ENCODE measurements around the gene ABCA12.

The ABCA12 gene

DNA sequence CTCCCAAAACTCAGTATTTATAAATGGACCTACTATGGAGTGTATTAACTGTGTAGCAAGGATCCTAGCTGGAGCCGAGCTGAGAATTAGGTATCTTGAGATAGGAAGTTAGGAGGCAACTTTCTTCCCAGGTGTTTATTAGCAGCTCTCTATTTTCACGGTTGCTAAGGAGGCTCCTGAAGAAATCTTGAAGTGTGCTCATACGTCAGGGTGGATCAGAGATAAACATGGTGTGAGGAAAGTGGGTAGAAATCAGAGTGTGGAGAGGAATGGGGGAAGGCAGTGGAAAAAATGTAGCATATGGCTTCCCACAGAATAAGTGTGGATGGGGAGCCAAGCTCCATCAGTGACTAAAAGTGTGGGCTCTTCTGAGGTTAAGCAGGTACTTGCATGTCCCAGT, 104.3 kb downstream of the ABCA12 start:
- DNase-seq, result no peak

DNA sequence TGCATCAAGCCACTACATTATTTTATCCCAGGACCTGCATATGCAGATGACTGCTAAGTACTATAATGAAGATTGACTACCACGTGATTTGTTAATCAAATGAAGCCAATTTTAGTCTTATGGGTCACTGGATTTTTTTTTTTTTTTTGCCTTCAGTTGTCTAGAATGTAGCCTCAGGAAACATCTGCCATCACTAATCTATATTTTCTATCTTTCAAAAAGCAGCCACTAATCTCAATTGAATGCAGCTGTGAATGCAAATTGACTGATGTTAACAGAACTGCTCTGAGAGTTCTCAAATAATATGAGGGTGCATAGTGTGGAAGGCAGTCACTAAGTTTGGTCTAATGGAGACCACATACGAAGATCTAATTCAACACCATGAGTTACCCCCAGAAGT, 106.3 kb downstream of the ABCA12 start:
- DNase-seq, result no peak

DNA sequence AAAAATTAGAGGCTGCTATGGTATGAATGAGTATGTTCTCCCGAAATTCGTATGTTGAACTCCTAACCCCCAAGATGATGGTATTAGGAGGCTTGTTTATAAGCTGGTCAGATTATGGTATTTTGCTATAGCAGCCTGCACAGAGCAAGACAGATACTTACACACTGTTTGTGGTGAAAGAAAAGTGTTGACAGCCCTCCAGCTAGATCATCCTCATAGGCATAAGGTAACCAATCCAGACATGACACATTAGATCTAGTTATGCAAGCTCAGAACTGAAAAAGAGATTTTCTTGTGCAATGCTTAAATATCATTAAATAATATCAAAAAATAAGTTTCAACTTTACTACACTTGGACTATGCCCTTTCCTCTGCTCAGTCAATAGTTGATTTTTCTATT, 107.1 kb downstream of the ABCA12 start:
- no peak for DNase-seq

DNA sequence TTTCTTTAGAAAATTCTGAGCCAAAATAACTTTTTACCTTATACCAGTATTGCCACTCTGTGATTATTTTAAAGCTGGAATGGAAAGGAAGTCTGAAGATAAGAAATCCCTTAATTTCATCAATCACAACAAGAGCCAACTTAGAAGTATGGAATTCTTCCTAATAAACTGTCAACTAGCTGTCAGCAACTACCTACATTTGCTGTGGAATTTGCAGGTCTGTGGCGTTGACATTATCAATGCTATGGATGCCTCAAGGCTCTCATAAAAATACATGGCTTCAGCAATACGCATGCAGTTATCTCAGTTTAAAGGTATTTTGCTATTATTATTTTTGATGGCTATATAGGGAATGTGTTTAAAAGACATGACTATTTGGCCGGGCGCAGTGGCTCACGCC, 108.5 kb downstream of the ABCA12 start:
- no peak for DNase-seq

DNA sequence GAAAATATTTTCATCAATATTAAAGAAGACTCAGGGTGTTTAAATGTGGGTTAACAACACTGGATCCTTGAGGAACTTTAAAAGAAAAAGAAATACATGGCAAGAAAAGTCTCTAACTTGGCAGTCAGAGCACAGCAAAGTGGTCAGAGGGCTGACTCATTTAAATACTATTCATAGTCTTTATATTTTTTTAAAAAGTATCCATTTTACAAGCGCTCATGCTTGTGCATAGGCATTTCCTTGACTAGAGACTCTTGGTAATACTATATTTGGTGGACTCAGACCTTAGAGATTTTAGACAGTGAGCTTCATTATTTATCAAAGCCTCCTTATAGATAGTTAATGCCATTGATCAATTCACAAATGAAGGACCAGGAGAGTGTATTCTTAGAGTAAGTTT, 110.2 kb downstream of the ABCA12 start:
- DNase-seq, result no peak

DNA sequence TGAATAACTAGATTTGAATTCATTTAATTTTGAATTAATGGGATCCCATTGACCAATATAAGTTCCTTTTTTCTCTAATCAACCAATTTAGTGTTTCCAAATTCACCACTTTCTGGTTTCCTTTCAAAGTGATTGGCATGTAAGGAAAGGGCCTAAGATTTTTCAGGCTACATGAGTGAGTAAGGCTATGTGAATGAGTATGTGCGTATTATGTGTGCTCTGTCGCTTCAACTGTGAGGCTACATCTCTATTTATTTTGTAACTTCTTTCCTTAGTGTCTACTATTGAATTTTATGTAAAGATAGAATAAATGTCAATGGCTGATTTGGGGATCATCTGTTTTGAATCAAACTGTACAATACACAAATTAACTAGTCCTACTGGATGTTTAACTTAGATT, 110.6 kb downstream of the ABCA12 start:
- DNase-seq, result no peak

DNA sequence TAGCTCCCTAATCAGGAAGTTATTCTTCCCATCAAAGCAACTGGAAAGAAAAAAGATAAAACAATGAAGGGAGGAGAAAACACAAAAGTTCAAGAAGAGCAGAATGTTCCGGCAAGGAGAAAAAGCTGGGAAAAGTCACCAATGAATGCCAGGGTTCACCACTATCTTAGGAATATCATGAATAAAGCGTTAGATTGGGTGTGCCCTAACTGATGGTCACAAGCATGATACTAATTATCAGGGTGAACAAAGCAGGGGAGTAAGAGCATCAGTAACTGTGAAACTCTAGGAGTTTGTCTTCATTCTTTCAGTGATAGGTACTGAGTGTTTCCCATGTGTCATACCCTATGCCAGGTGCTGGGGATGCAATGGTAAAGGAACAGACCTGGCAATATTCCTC, 115.5 kb downstream of the ABCA12 start:
- DNase-seq, result no peak

DNA sequence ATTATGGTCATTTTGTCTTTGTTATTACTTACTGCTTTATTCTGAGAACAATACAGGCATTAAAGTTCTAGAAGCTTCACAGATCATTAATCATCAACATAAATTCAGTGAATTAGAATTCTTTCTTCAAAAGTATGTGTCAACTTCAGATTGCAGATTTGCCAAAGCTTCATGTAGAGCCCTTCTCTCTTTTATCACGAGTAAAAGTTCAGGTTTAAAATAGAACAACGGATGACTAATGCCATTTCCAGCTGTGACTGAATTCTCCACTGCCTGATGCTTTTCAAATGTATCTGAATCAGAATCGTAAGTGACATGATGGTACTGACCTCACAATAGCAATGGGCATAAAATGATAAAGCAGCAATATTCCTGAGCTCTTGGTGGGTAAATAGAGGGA, 116.0 kb downstream of the ABCA12 start:
- no peak for DNase-seq

DNA sequence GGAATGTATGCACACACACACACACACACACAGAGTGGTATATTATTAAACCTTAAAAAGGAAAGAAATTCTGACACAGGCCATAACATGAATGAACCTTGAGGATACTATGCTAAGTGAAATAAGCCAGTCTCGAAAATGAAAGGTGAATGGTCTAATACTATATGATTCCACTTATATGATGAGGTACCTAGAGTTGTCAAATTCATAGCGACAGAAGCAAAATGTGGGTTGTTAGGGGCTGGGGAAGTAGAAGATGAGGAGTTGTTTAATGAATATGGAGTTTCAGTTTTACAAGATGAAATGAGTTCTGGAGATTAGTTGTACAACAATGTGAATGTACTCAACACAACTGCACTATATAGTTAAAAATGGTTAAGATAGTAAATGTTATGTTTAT, 118.1 kb downstream of the ABCA12 start:
- DNase-seq, result no peak

DNA sequence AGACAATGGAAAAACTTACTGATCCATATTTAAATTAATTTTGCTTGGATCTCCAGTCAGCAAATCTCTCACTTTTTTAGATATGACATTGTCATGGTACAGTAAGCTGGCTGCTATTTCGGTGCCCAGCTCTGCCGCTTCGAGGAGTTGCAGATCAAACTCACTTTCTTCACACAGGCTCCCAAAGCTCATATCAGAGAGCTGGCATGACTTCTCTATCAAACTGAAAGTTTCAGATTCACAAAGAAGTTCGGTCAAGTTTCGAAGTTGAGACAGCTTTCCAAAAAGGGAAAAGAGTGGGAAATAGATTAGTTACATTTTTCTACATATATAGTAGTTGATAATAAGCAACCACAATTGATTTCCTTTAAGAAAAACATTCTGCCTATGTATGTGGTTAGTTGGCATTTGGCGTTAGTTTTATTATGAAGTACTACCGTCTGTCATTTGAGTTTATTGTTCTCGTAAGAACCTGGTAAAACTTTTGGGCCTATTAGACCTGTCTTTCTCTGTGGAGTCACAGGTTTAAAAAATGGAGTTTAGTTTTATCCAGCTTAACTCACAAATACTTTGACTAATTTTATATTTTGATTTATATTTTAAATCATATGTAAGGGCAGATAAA, 118.8 kb downstream of the ABCA12 start:
- DNase-seq, result no peak

DNA sequence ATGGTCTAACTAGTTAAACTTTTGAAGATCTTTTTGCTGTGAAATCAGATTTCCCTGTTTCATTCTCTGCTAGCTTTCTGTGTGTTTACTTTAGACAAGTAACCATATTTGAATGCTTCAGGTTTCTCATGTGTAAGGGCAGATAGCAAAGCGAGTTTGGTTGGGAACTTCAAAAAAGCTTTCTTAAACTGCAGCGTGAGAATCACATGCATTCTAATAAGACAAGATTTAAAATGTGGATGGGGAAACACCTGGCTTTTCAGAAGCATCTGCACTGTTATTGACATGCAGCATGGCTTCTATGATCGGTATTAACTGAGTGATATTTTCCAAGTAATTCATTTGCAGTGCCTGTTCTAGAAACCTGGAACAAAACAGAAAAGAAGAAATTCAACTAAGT, 119.3 kb downstream of the ABCA12 start:
- no peak for DNase-seq

DNA sequence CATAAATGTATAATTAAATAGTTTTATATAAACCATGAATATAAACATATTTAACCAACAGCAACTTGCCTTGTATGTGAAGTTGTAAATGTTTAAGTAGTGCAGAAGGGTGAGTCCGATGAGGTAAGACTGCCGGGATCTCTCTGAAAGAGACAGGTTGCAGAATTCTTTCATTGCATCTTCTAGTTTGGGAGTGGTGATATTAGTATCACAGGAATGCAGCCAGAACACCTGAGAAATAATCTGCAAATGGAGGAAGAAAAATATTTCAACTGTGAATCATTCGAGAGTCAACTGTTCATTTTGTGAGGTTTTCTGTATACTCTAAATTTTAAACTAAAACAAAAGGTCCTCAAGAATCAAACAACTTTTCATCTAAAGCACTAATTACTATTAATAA, 123.0 kb downstream of the ABCA12 start:
- no peak for DNase-seq

DNA sequence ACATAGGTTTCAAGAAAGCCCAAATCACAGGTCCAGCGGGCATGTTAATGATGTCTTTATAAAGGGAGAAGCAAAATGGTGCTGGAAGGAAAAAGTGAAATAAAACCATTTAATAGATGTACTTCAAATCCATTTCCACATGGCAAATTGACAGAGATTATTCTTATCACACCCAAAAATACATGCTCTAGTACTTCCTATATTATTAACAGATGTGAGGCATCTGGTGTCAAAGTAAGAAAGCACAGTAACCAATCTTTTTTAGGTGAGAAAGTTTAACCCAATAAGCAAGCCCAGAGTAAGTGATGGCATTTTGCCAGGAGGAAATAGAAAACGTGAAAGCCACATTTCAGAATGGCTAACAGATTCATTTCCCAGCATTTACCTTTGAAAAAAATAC, 128.0 kb downstream of the ABCA12 start:
- DNase-seq, result no peak

DNA sequence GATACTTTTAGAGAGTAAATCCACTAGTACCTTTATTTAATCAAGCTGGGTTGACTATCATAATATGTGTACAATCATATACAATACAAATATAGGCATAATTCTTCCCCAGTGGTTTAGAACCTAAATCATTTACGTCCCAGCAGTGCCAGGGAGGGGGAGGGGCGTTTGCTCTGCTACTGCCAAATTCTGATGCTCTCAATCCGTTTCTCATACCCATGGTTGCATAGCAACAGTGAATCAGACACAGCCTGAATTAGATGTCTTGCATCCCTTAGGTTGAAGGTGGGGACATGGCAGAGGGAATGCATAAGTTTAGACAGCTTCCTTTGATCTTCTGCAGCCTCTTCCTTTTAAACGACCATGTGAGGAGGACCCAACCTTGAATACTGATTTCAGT, 135.4 kb downstream of the ABCA12 start:
- DNase-seq, result no peak

DNA sequence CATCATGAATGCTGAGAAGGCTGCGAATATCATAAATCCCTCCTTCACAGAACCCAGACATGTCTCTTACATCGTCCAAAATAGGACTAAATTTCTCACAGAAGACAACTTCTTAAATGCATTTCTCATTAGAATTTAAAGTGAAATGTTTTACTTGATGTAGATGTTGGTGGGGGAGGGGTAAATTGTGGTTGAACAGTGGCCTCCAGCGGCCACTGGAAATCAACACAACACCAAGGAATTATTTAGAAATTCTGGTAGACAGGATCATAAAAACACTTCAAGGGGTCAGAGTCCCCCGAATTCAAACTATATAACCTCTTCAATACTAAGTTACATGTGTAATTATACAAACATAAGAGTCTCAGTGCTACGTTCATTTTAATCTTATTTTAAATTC, 135.9 kb downstream of the ABCA12 start:
- no peak for DNase-seq

DNA sequence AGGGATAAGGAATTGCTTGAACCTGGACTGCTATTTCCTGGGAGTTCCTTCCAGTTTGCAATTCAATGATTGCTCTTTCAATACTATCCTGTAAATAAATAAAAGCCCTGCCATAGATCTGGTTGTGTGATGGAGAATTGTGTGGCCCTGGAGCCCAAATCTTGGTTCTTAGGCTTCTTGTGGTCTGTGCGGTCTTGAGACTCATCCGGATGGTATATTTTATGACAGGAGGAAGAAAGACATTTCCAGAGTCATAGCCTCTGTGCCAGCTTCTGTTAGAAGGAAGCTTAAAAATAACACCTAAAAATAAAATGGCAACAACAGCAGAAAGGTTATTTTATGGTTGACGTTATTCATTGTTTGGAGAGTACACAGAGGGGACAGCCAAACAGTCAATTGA, 137.7 kb downstream of the ABCA12 start:
- DNase-seq, result no peak

DNA sequence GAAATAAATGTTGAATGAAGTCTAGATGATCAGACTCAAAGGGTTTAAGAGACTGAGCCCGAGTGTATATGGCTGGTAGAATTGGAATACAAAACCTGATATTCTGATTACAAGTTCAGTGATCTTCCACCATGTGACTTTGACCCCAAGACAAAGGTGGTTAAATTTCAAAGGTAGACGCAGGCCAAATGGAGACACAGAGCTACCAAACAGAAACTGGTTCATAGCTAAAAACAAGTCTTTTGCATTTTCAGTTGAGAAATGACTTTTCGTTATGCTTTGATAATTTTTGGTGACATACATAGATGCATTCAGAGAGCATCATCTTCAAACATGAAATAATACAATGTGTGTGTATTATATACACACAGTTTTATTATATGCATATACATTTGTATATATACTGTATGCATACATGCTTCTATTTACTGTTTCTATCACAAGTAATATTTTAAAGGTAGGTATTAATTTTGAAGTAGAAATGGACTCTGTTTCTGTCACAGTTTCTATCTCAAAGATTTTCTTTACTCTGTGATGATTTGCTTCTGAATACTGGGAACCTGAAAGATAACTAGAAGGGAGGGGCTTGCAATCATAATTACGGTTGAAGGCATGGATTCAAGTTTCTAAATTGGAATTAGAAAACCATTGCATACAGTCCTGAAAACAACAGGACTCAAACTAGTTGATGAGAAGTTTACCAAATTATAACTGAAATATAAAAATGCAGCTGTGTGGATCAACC, 142.3 kb downstream of the ABCA12 start:
- DNase-seq, result no peak

DNA sequence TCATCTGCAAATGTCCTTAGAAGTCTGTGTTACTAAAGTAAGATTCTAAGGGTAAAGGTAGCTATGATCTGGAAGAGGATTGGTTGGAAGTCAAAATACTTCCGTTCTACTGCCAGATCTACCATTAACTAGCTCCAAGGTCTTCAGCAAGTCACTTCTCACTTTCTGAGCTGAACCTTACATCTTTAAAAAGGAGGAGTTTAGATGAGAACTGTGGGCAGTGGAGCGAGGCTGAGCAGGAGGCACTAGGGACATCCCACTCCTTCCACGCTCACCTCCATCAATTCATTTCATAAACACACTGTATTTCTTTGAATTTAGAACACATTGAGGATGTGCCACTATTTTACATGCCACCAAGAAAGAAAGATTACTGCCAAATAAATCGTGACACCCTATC, 143.0 kb downstream of the ABCA12 start:
- DNase-seq, result no peak

DNA sequence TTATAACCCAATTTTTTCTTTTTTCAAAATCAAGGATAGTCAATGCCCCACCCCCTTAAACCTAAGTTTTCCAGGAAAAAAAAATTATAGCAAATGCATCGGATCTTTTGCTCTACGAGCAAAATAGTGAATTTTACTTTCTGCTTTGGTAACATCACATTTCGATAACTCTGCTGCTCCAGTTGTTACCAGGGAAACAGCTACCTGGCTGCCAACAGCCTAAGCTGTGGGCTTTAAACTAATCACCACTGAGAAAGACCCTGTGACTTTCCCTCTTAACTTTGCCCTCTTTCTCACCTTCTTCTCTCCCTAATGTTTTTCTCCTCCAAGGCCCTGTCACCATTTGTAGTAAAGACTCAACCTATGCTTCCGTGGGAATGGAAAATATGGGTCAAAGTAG, 145.5 kb downstream of the ABCA12 start:
- DNase-seq, result no peak

DNA sequence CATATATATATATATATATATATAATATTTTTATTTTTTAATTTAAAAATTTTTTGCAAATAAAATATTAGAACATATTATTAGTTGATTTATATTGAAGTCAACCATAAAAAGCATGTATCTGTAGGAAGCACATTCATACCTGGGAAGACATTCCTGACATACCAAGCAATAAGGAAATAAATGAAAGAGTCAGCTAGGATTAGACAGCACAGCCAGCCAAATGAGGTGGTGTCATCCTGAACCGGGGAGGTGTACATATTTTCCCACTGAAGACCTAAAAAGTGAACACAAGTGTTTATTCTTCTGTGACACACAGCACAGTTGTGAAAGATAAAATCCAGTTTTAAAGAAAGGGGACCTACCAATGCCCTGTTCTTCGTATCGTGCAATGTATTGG, 149.2 kb downstream of the ABCA12 start:
- DNase-seq, result no peak

DNA sequence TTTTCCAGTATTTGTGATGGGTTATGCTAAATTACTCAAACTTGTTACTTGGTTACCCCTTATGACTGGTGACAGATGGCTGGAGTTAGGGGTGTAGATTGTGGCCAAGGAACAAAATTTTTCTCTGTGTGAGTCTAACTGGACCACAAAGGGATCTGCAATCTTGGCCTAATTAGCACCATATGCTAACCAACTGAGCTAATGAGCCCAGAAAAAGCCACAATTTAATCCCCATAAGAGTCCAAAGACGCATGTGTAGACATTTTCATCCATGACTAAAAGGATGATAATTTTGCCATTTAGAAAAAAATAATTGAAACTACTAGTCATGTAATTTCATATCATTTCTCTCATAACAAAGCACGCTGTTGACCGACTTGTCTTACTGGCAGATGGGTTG, 151.2 kb downstream of the ABCA12 start:
- no peak for DNase-seq

DNA sequence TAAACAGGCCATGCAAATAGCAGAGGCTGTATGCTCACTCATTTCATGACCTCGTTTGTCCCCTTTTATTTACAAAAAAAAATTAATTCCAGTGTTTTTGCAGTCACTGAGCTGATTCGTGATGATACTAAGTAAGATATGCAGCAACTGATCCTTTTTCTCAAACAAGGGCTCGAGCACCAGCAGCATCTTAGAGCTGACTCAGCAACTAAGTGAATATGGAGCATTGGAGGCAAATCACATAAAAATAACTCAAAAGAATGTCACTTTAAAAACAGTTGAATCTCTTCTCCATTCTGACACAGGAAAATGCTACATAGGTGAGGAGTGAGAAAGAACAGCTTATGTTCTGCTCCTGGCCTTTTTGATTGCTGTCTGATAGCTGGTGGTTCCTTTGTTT, 152.8 kb downstream of the ABCA12 start:
- no peak for DNase-seq

DNA sequence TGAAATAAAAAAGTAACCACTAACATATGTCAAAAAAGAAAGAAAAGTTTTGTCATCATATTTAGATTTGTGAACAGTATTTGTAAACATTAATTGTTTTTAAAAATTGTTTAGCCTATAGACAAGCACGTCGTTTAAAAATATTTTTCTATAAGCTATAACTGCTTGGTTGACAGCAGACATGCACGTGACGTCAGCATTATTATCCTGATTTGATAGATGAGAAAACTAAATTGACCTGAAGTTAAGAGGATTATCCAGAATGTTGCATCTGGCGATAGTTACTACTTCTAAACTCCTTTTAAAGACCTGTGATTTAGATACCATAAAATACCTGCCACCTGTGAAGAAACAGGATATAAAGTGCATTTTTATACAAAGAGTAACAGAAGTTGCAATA, 172.0 kb downstream of the ABCA12 start:
- no peak for DNase-seq

DNA sequence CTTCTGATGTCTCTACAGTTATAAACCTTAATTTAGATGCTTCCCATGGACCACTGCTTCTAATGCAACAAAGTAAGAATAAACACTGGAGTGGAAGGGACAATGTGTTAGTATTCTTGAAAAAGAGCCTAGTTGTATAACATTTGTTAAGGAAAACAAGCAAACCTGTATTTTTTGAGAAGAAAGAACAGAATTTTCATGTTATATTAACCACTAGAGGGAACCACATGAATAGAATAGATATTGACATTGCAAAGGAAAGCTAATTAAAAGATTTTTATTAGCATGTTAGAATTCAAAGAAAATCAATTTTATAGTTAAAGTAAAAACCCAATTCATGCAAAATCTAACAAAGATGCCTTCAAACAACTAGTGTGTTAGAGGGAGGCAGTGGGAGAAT, 177.7 kb downstream of the ABCA12 start:
- no peak for DNase-seq

DNA sequence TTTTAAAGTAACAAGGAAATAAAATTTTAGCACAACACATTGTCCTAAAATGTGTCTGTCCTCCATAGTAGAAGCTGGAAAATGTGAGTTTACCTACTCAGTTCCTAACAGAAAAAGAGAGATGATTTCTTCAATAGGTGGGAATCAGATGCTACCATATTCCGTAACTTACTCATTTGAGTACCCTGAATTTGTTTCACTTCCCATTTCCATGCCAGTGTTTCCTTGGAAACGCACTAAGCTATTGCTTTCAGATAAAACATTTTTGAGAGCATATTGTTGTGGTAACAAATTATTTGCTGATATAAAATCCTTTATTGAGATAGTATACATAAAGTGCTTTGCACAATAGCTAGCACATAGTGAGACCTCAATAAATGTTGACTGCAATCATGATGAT, 191.5 kb downstream of the ABCA12 start:
- no peak for DNase-seq
